HEK293T (cell line): Measurements from ENCODE around the gene HAVCR2.

ENCODE experiments used
- ARNT ChIP-seq: fragments of 450-650 bp; IDR thresholded peaks from 2 replicates; pipeline ENCODE4 v1.6.1; 2017; ENCODE audit warnings: mild to moderate bottlenecking
- BHLHE40 ChIP-seq: fragments of 450-650 bp; IDR thresholded peaks from 2 replicates; pipeline ENCODE4 v1.6.1; 2016; ENCODE audit warnings: mild to moderate bottlenecking, moderate library complexity, borderline replicate concordance
- CTBP1 ChIP-seq: fragments of 450-650 bp; IDR thresholded peaks from 2 replicates; pipeline ENCODE4 v1.6.1; 2016; ENCODE audit warnings: borderline replicate concordance
- ELF4 ChIP-seq: fragments of 450-650 bp; IDR thresholded peaks from 2 replicates; pipeline ENCODE4 v1.6.1; 2017; ENCODE audit warnings: antibody characterized with exemption
- FOXK2 ChIP-seq: fragments of 450-650 bp; IDR thresholded peaks from 2 replicates; pipeline ENCODE4 v1.6.1; 2016; ENCODE audit warnings: mild to moderate bottlenecking
- FOXM1 ChIP-seq: fragments of 450-650 bp; IDR thresholded peaks from 2 replicates; pipeline ENCODE4 v1.6.1; 2017; ENCODE audit warnings: mild to moderate bottlenecking, borderline replicate concordance
- NFRKB ChIP-seq: fragments of 450-650 bp; IDR thresholded peaks from 2 replicates; pipeline ENCODE4 v1.6.1; 2016; ENCODE audit warnings: mild to moderate bottlenecking, moderate library complexity
- SUZ12 ChIP-seq: fragments of 450-650 bp; IDR thresholded peaks from 2 replicates; pipeline ENCODE4 v1.6.1; 2016; ENCODE audit warnings: mild to moderate bottlenecking
- TARDBP ChIP-seq: fragments of 450-650 bp; IDR thresholded peaks from 2 replicates; pipeline ENCODE4 v1.6.1; 2016
- ZNF384 ChIP-seq: fragments of 450-650 bp; IDR thresholded peaks from 2 replicates; pipeline ENCODE4 v1.6.1; 2016
- TF ChIP-seq, protein P1 (sequence below): fragments of 450-650 bp; IDR thresholded peaks from 2 replicates; pipeline ENCODE4 v1.6.1; 2016

DNA sequence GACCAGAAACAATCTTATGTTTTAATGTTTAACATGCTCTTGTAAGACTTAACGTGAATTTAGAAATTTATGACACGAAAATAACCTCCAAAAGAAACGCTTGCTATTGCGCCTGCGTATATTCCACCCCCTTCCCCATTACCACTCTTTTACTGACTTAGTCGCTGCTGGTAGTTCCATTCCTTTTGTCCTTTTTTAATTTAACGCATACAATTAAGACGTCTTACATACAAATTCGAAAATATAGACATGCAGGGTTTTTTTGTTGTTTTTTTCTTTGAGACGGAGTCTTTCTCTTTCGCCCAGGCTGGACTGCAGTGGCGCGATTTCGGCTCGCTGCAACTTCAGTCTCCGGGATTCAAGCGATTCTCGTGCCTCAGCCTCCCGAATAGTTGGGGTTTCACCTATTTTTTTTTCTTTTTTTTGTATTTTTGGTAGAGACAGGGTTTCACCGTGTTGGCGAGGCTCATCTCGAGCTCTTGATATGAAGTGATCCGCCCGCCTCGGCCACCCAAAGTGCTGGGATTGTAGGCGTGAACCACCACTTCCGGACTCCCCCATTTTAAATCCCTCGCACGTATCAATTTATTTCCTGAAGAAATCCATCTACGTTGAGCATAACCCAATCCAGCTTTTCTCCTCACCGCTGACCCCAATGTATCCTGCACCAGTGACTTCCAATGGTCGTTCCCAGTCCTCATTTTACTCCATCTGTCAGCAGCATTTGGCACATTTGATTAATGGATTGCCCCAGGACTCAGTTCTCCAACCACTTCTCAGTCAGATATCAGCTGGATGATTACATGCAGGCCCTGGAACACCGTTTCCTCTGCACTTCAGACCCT lies 34.5 kb upstream of the HAVCR2 start:
- no peak for TF ChIP-seq NFRKB
- no peak for TF ChIP-seq FOXK2
- TF ChIP-seq ZNF384 = no peak
- TF ChIP-seq BHLHE40 = no peak
- TF ChIP-seq ARNT = no peak
- 0 out of 2 replicates have a peak, but pooled peaks have one; percentile 7 for TF ChIP-seq CTBP1
- 0 out of 2 replicates have a peak, but pooled peaks have one; percentile 33 for TF ChIP-seq ELF4
- TF ChIP-seq, protein P1, sequence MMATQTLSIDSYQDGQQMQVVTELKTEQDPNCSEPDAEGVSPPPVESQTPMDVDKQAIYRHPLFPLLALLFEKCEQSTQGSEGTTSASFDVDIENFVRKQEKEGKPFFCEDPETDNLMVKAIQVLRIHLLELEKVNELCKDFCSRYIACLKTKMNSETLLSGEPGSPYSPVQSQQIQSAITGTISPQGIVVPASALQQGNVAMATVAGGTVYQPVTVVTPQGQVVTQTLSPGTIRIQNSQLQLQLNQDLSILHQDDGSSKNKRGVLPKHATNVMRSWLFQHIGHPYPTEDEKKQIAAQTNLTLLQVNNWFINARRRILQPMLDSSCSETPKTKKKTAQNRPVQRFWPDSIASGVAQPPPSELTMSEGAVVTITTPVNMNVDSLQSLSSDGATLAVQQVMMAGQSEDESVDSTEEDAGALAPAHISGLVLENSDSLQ = peak; percentile 94
- TF ChIP-seq FOXM1 = no peak
- TF ChIP-seq TARDBP = no peak
- no peak for TF ChIP-seq SUZ12
